Ectodermal cell (in vitro differentiated cells): Measurements from ENCODE around the gene NKD1.

Experiments used
- H3K27ac ChIP-seq: 2 replicates; pipeline ENCODE4 v1.7.0; 2013; ENCODE audit warnings: mild to moderate bottlenecking, low read depth, low read length; ENCODE audit not compliant: insufficient read depth, poor library complexity, severe bottlenecking
- H3K27me3 ChIP-seq: 2 replicates; pipeline ENCODE4 v1.7.0; 2013; ENCODE audit warnings: mild to moderate bottlenecking, low read length; ENCODE audit not compliant: insufficient read depth, control insufficient read depth, poor library complexity, severe bottlenecking
- H3K36me3 ChIP-seq: one replicate; pipeline ENCODE4 v1.7.0; 2013; ENCODE audit warnings: low read length; ENCODE audit not compliant: control insufficient read depth, insufficient read depth
- H3K4me1 ChIP-seq: one replicate; pipeline ENCODE4 v1.7.0; 2013; ENCODE audit warnings: low read length; ENCODE audit not compliant: control insufficient read depth, insufficient read depth
- H3K4me3 ChIP-seq: 2 replicates; pipeline ENCODE4 v1.7.0; 2013; ENCODE audit warnings: low read depth, low read length, control low read depth; ENCODE audit not compliant: insufficient read depth
- H3K9me3 ChIP-seq: 2 replicates; pipeline ENCODE4 v1.7.0; 2013; ENCODE audit warnings: mild to moderate bottlenecking, low read length, moderate library complexity; ENCODE audit not compliant: control insufficient read depth
- WGBS, 2 experiments: methylation state at CpG; one replicate each; pipeline ENCODE4 v1.1.7; 2013; ENCODE audit warnings: missing lambda C conversion rate in 2 of 2; 5-methylcytosine and 5-hydroxymethylcytosine counted together

Gene NKD1

DNA sequence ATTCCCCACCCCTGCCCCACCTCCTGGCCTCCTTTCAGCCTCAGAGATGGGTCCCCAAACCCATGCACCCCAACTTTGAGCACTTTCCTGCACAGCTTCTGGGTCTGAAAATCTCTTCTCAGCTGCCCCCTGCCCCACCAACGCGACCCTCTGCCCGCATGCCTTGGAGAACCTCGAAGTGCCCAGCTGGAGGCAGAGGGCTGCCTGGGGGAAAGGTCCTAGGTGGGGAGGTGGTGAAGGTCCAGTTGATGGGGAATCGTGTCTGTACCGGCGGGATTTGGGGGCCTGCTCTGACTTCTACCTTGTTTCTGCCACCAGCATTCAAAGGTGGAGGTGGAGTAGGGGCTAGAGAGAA is 1.3 kb downstream of the NKD1 start:
- Histone ChIP-seq H3K27me3 (peaks cover 34% of the 10 kb centered on the region), H3K4me1 (peaks cover 35% of the 10 kb centered on the region), H3K9me3 (no peaks in the 10 kb centered on the region), H3K4me3 (peak overlapping the region; percentile 83), H3K27ac (no peak overlapping the region), H3K36me3 (peaks cover 5% of the 10 kb centered on the region)
- 88% methylated on average over 7 of the region's 7 CpGs for WGBS, 2 experiments

DNA sequence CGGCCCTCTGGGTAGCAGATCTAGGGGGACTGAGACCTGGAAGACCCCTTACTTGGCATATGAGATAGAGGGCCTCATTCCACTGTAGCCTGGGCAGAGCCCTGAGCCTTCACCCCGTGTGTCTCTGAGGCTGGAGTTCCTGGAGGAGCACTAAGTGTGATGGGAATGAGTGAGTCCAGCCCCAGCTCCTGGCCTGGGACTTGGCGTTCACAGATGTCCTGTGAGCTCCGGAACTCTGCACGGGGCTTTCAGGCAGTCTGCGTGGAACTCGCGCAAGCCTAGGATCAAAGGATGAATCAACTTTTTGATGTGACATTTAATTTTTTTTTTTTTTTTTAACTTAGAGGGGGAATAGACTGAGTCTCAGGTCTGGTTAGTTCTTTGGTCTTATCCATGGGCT is 1.8 kb downstream of the NKD1 start:
- Histone ChIP-seq H3K4me3 (peak overlapping the region; percentile 83), H3K27me3 (peaks cover 34% of the 10 kb centered on the region), H3K9me3 (no peaks in the 10 kb centered on the region), H3K4me1 (peaks cover 30% of the 10 kb centered on the region), H3K27ac (no peak overlapping the region), H3K36me3 (peaks cover 10% of the 10 kb centered on the region)
- WGBS, 2 experiments: 88 to 90% methylated on average over 8 of the region's 8 CpGs

DNA sequence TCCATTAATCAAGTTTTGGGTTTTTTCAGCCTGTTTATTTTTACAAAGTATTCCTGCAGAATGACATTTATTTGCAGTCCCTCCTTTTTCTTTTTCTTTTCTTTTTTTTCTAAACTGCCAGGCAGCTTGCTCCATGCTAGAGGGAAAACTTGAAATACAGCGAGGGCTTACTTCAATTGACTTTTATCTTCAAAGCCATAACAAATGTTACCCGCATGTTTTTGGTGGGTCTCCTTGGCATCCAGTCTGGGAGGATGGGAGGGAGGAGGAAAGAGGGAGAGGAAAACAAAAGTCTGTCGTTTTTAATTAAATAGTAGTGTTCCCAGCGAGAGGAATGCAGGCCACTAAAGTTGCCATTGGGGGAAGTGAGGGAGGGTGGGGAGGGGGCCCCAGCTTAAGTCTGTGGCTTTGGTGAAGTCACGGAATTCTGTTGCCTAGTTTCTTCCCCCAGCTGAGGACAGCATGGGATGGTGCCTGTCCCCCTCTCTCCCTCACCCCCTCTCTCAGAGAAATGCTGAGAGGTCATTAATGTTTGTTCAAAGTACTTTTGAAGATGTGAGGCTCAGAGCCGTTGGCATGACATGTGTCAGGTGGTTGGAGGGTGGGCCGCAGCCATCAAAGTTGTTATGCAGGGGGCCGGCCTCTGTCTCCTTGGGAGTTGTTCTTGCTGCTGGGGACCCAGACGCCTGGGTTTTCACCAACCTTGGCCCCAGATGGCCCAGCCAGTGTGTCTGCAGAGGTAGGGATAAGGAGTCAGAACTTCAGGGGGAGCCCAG is 2.9 kb downstream of the NKD1 start:
- Histone ChIP-seq H3K36me3 (peaks cover 20% of the 10 kb centered on the region), H3K9me3 (no peaks in the 10 kb centered on the region), H3K27me3 (peaks cover 34% of the 10 kb centered on the region), H3K27ac (peak overlapping the region; percentile 33), H3K4me3 (peak overlapping the region; percentile 83), H3K4me1 (peaks cover 20% of the 10 kb centered on the region)
- 42 to 52% methylated on average over 9 of the region's 9 CpGs for WGBS, 2 experiments

DNA sequence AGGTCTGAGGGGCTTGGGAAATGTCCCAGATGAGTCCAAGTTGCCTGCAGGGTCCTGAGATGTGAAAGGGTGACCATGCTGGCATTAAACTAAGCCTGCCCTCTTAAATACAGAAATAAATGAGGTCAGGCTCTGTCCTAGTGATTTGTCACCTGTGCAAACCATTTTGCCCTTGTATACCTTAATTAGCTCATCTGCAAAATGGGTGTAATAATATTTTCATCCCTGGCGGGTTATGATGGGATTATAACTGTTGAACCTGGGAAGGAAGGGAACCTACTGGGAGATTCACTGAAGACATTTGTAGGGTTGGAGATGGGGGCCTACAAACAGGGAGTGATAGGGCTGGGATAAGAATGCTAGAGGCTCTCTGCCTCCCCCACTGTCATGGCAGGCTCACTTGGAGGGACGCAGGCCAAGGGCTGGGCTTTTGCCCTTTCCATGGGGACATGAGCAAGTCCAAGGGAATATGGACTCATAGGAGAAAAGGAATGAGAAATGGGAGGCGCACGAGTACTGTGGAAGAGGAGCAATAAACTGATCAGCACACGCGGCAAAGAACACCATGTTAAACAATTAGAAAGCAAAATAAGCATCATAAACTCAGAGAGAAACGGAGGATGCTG is 4.4 kb downstream of the NKD1 start:
- H3K9me3 ChIP-seq: no peaks in the 10 kb centered on the region
- H3K36me3 ChIP-seq: peaks cover 34% of the 10 kb centered on the region
- H3K27me3 ChIP-seq: peaks cover 19% of the 10 kb centered on the region
- 94 to 96% methylated on average over 7 of the region's 7 CpGs for WGBS, 2 experiments
- no peak overlapping the region for H3K27ac ChIP-seq
- H3K4me3 ChIP-seq: no peak overlapping the region
- H3K4me1 ChIP-seq: peaks cover 17% of the 10 kb centered on the region

DNA sequence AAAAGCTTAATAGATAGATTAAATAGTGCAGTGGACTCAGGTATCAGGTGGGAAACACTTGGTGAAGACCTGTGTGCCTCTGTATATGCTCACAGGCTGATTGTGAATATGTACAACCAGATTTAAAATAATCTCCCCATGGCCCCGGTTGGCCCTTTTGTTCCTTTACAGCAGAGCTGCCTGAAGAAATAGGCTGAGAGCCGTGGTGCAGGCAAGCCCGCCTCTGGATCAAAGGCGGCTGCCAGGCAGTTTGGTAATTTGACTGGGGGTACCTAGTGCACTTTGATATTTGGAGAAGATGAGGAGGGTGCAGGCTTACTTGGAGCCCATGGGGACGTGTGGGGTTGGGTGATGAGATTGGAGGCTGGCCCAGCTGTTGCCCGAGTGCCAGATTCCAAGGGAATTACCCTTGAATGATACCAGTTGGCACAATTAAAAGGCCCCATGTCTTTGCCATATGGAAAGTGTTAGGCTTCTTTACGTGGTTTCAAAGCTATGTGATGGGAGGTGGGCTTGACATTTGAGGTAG is 5.0 kb downstream of the NKD1 start:
- WGBS, 2 experiments: 93 to 95% methylated on average over 7 of the region's 7 CpGs
- no peak overlapping the region for H3K4me3 ChIP-seq
- H3K36me3 ChIP-seq: peaks cover 38% of the 10 kb centered on the region

DNA sequence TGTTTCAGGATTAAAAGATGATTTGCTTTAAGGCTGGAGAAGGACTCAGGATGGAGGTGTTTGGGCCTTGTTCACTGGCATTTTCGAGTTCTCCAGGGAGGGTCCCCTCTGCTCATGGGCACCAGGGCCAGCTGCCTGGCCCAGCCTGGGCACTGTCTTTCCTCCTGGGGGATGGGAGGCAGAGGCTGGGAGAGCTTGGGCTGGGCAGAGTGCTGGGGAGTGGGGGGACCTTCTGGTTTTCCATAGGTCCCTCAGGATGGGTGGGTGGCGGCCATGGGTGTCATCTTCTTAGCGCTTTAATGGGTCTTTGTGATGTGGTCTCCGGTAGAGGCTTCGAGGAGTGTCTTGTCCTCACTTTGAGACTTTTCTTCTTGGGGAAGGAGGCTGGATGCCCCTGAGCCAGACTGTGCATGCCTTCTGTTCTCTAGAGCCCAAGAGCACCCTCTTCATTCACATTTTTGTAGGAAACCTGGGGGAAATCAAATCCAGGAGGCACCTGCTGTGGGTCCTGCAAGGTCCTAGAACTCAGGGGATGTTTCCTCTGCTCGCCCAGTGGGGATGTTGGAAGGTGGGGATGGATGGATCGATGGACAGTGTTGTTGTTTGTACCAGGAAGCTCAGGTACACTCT is 5.7 kb downstream of the NKD1 start:
- WGBS, 2 experiments: 94 to 95% methylated on average over 7 of the region's 7 CpGs
- peaks cover 38% of the 10 kb centered on the region for H3K36me3 ChIP-seq
- peaks cover 17% of the 10 kb centered on the region for H3K4me1 ChIP-seq
- no peak overlapping the region for H3K27ac ChIP-seq
- peaks cover 11% of the 10 kb centered on the region for H3K27me3 ChIP-seq
- no peak overlapping the region for H3K4me3 ChIP-seq
- no peaks in the 10 kb centered on the region for H3K9me3 ChIP-seq

More for the DNA sequence above, 5.0 kb downstream of the NKD1 start:
- Histone ChIP-seq H3K9me3 (no peaks in the 10 kb centered on the region), H3K27ac (no peak overlapping the region), H3K27me3 (peaks cover 16% of the 10 kb centered on the region), H3K4me1 (peaks cover 17% of the 10 kb centered on the region)

DNA sequence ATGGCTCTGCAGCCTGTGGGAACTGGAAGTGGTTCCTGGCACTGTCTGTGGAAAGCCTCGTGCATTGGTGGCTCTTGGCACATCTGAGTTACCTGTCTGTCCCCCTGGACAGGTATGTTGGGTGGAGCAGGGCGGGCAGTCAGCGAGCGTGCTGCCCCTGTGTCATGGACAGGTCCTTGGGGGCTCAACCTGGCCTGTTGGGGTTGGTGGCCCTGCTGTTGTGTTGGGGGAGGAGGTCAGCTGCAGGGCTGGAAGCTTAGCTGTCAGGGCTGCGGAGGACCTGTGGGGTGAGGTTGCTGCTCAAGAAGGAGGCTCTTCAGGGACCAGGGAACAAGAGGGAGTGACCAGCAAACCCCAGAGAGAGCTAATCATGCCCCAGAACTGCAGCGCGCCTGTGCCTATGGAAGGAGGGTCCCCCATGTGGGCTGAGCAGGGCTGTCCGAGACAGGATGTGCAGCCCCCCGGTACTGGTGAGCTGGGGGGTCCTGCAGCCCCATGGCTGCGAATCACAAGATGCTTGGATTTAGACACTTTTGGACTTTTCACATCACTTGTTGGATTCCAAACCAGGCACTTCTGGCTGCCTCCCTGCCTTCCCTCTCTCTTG is 7.2 kb downstream of the NKD1 start:
- H3K9me3 ChIP-seq: no peaks in the 10 kb centered on the region
- peaks cover 38% of the 10 kb centered on the region for H3K36me3 ChIP-seq
- H3K4me1 ChIP-seq: peaks cover 6% of the 10 kb centered on the region
- no peak overlapping the region for H3K27ac ChIP-seq
- no peak overlapping the region for H3K4me3 ChIP-seq
- H3K27me3 ChIP-seq: no peaks in the 10 kb centered on the region
- WGBS, 2 experiments: 96% methylated on average over 10 of the region's 10 CpGs

DNA sequence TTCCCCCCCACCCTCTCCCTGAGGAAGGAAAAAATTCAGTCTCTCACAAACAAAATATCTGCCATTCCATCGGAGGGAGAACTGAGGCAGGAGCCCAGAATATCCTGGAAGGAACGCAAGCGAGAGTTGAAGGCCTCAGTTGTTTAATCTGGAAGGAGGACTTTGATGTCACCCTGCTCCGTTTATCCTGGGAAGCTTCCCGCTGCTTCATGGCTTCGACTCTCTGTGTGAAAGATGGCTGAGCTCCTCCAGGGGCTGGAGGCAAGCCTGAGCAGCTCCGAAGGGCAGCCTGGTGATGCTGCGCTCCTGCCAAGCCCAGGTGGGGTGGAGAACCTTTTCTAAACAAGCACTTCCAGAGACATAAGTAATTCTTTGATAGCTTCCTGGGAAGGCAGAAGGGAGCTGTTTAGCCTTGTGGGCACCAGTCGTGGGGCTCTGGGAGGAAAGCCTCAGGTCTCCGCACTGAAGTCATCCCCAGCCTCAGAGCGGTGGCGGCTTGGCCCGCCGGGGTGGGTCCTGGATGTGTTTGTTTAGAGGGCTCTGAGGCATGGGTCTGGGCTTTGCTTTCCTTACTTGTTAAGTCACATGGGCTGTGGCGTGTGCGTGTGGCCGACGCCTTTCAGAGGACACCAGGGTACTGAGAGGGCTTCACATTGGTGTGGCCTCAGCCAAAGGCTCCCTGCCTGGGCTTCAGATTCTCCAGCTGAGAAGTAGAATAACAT is 7.9 kb downstream of the NKD1 start:
- no peaks in the 10 kb centered on the region for H3K27me3 ChIP-seq
- H3K4me1 ChIP-seq: no peaks in the 10 kb centered on the region
- no peak overlapping the region for H3K27ac ChIP-seq
- 94 to 95% methylated on average over 18 of the region's 18 CpGs for WGBS, 2 experiments
- H3K36me3 ChIP-seq: peaks cover 39% of the 10 kb centered on the region
- H3K9me3 ChIP-seq: no peaks in the 10 kb centered on the region
- no peak overlapping the region for H3K4me3 ChIP-seq

DNA sequence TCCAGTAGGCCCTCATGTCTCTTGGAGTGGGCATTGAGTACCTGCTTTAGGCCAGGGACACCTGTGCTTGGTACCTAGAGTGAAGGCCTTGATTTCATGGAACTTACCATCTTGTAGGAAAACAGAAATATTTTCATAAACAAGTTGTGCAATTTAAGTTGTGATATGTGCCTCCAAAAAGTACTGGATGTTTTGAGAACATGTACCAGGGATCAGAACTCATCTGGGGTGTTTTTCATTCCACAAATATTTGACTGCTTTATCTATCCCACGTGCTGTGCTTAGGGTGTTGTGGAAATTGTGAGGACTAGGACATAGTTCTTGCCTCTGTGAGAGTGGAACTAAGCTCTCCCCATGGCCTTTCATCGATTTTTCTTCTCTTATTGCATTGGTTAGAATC is 8.8 kb downstream of the NKD1 start:
- Histone ChIP-seq H3K27ac (no peak overlapping the region), H3K4me3 (no peak overlapping the region), H3K36me3 (peaks cover 42% of the 10 kb centered on the region), H3K27me3 (no peaks in the 10 kb centered on the region), H3K4me1 (no peaks in the 10 kb centered on the region), H3K9me3 (no peaks in the 10 kb centered on the region)
- 90% methylated on average over 2 of the region's 2 CpGs; no CpG with 5 or more reads in 1 of the 2 experiments for WGBS, 2 experiments
